ENCODE data around the gene FOXA1.

The FOXA1 gene

GRCh38 chr14:37594971-37595808 lies at the start of gene FOXA1, which contains the start of gene TTC6:
FOXA1 (minus strand) TSS chr14:37595249; CDS start chr14:37594972, 277 bp downstream.
TTC6 (plus strand) TSS chr14:37595629; CDS start chr14:37622065, 26,436 bp downstream.
- DNase-seq (ENCODE audit: low spot score): no peak

- no peak for DNase-seq (ENCODE audit: low spot score)
Observed at GRCh38 chr14:37643701-37644100, 48.7 kb upstream of the FOXA1 start.

GRCh38 chr14:37642125-37642524 lies 47.1 kb upstream of the FOXA1 start:
- DNase-seq (ENCODE audit: low spot score): no peak

DNA sequence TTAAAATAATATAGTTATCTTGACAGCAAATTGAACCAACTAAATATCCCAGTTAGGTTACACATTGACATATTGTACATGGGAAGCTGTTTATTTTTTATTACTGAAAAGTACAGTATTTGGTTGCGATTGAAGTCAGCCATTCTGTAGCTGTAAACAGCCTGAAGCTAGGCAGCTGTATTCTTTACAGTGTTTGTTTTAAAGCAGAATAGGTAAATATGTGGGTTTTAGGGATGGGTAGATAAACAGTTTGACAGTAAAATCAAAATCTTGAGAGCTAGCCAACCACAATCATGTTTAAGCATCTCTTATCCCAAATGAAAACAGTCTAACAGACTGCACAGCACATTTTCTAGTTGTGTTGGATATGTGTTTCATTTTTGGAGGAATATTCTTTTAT lies 46.1 kb upstream of the FOXA1 start:
- DNase-seq (ENCODE audit: low spot score): no peak

DNA sequence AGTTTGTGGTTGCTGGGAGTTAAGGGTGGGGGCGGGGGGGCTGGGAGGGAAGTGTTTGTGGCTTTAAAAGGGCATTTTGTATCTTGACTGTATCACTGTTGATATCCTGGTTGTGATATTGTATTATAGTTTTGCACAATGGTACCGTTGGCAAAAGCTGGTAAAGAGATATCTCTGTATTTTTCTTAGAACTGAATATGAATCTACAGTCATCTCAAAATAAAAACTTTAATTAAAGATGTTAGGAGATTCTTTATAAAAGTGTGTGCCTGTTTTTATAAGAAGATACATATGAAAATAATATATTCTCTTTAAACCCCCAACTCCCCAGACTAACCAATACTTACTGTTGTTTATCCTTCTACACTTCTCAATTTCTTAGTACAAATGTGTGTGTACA lies 43.5 kb upstream of the FOXA1 start:
- no peak for DNase-seq (ENCODE audit: low spot score)

- no peak for DNase-seq (ENCODE audit: low spot score)
Observed at GRCh38 chr14:37637341-37637740, 42.3 kb upstream of the FOXA1 start.

DNA sequence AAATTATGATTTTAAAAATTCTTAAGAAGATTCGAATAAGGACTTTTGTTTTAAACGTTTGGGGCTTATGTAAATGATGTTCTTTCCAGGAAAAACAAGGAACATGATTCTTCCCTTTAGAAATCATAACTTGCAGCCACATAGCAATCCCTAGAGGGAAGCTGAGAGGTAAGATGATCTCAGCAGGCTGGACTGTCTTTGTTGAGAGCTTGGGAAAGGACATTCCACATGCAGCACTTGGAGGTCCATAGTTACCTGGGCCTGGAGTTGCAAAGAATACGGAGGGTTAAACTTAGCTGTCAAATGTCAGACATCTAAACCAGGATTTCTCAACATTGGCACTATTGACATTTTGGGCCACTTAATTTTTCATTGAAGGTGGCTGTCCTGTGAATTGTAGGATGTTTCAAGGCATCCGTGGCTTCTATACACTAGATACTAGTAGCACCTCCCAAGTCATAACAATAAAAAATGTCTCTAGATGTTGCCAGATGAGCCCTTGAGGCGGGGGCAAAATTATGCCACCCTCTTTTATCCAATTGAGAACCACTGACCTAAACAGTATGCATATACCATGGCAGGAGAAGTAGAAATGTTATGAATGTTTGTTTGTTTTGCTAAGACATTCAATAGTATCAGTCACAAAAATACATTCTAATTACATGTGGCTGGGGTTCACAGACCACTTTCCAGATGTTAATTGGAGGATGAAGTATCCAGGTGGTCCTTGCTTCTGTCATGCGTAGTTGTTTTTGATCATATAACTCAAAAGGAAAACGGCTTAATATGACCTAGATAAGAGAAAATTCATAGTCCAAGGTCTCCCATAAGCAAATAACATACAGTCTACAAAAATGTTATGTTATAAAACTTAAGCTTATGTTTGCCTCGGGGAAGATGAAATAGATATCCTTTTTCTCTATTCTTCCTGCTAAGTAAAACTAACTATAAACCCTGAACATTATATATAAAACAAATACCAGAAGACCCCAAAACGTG lies 30.8 kb upstream of the FOXA1 start:
- DNase-seq (ENCODE audit: low spot score): no peak

- no peak for DNase-seq (ENCODE audit: low spot score)
Observed at GRCh38 chr14:37623971-37624370, 28.9 kb upstream of the FOXA1 start.

DNA sequence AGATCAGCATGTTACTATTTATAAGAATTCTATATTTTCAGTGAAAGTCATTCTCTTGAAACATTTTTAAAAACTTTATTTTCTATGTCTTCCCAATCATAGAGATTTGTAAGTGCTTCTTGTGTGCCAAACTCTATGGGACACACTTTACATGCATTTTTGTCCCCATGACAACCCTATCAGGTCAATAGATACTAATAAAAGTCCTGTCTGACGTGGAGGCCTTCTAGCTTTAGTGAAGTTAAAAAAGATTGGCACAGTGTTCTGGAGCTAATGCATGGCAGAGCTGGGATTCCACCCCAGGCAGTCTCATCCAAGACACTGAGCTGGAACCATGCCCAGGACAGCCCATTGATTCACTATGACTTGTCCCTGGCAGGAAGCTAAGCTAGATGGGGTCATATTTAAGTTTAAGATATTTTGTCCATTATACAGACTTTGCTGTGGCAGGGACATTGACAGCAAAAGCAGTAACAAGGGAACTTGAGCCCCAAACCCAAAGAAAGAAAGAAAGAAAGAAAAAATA lies 28.4 kb upstream of the FOXA1 start:
- DNase-seq (ENCODE audit: low spot score): no peak

DNA sequence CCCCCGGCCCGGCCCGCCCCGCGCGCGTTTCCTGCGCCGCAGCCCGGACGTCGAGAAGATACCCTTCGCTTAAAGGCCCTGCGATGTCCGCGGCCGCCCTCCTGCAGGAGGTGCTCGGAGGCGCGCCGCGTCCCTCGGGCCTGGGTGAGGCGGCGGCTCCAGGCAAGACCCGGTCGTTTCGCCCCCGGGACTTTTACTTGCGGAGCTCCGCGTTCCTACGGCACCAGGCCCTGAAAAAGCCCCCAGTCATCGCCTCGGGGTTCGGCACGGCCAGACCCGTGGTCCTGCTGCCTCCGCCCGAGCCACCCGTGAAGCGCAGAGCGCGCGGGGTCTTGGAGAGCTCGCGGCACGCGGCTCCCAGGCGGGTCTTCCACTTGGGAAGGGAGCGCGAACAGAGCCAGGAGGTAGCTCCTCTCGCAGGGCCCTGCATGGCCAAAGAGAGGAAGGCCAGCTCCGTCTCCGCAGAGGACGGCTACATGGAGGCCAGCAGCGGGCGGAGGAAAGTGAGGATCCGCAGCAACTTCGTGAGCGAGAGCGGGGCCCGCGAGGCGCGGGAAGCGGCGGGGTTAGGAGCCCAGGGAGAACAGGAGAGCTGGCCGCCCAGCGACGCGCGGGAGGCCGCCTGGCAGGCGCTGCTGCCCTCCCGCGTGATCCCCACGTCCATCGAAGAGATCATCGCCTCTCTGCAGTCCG lies 27.3 kb upstream of the FOXA1 start:
- no peak for DNase-seq (ENCODE audit: low spot score)

GRCh38 chr14:37620856-37621255 lies 25.8 kb upstream of the FOXA1 start:
- no peak for DNase-seq (ENCODE audit: low spot score)

DNA sequence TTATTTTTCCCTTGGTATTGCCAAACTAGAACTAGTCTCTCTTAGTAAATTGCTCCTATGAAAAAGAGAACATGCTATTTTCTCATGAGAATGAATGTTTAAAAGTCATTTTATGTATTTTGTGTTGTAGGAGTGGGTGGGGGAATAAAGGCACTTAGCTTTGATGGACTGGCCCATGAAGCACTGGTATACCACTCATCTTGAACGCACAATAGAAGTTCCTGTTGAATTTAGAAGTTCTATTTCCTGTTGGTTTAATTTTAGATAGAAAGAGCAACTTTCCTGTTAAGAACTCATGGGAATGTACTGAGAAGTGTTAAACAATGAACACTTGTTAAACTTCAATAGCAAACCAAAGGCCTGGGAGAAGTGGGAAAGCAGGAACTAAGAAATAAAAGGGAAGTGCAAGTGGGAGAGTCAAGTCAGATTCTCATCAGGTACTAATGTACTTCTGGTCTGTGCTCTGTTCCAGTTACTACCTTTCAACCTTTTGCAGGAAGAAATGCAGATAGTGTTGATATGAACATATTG lies 23.5 kb upstream of the FOXA1 start:
- DNase-seq (ENCODE audit: low spot score): no peak

- no peak for DNase-seq (ENCODE audit: low spot score)
Observed at GRCh38 chr14:37617864-37618365, 22.9 kb upstream of the FOXA1 start.

- DNase-seq (ENCODE audit: low spot score): no peak
Observed at GRCh38 chr14:37616853-37617252, 21.8 kb upstream of the FOXA1 start.

DNA sequence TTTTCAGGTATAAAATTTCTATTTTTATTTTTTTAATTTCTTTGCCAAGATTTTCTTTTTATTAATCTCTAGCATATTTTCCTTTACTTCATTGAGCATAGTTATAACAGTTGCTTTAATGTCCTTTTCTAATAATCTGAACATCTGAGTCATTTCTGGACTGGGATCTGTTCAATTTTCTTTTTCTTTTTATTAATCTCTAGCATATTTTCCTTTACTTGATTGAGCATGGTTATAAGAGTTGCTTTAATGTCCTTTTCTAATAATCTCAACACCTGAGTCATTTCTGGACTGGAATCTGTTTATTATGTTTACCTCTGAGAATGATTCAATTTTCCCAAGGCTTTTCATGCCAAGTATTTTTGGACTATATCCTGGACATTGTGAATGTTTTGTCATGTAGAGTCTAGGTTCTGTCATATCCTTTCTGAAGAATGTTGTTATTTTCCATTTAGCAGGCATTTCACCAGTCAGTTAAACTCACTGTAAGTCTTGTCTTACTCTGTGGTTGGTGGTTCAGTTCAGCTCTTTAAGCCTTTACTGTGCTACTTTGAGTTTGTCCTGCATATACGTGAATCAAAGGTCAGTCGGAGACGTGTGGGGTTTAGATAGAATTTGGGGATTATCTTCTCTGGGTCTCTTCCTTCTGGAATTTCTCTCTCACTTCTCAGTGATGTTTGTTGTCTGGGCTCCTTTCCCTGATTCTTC lies 20.7 kb upstream of the FOXA1 start:
- DNase-seq (ENCODE audit: low spot score): no peak

GRCh38 chr14:37610945-37611523 lies 16.0 kb upstream of the FOXA1 start:
- DNase-seq (ENCODE audit: low spot score): no peak

DNA sequence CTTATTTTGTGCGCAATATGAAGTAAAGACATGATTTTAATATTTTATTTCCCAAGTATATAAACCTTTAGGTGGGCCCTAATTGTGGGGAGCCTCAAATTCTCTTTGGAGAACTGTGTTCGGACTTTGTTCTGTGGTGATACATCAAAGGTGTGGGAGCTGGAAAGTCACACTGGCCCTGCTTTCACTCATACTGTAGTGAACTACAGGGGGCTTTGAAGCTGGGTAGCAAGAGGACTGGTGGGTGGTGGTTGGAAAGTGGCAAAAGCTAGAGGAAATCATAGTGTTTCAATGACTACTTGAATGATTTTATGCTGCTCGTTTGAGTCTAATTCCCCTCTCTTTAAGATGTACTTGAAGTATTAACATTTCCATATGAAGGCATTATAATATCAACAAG lies 13.6 kb upstream of the FOXA1 start:
- DNase-seq (ENCODE audit: low spot score): no peak

DNA sequence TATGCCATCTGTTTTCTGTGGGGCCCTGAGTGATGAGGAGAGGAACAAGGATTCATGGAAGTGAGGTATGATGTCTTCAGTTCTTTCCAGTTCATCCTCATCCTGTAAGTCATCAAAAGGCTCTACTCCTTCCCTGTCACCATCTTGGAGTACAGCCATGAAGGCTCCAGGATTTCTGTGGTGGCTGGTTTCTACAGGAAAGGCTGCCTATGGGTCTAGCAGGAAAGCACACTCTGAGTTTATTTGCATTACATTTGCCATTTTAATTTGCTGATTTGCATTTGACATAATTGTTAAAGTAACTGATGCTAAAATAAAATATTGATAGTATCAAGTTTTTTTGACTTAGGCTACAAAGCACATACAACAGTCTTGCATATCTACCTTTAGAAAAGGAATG lies 11.6 kb upstream of the FOXA1 start:
- DNase-seq (ENCODE audit: low spot score): no peak

- DNase-seq (ENCODE audit: low spot score): no peak
Observed at GRCh38 chr14:37603688-37604251, 8.7 kb upstream of the FOXA1 start.
